GM18907 (cell line): ENCODE measurements around the gene CBLC.

Experiments used
- ATAC-seq: cut with Tn5 transposase; IDR thresholded peaks from one replicate; pipeline ENCODE4 v1.9.1; 2021; ENCODE audit warnings: mild to moderate bottlenecking, moderate library complexity; ENCODE audit not compliant: unreplicated experiment

Gene CBLC

GRCh38 chr19:44746616-44746945, 31.1 kb upstream of the CBLC start:
- no peak for ATAC-seq

- ATAC-seq, result peak; percentile 42
These were observed 30.5 kb upstream of the CBLC start for GRCh38 chr19:44746946-44747738.

GRCh38 chr19:44747739-44748425, 29.8 kb upstream of the CBLC start:
- ATAC-seq, result peak; percentile 1

GRCh38 chr19:44748426-44749254, 29.1 kb upstream of the CBLC start, which contains the start of gene BCL3:
BCL3 (plus strand) TSS chr19:44748708; CDS start chr19:44748791, 83 bp downstream.
- ATAC-seq, result peak; percentile 31

GRCh38 chr19:44749292-44749691, 28.4 kb upstream of the CBLC start:
- no peak for ATAC-seq

GRCh38 chr19:44749994-44750393, 27.7 kb upstream of the CBLC start:
- ATAC-seq, result no peak

GRCh38 chr19:44752123-44752815, 25.4 kb upstream of the CBLC start:
- no peak for ATAC-seq

- peak; percentile 69 for ATAC-seq
These were observed 24.7 kb upstream of the CBLC start for GRCh38 chr19:44752816-44753625.

- ATAC-seq, result no peak
These were observed 24.1 kb upstream of the CBLC start for GRCh38 chr19:44753626-44753931.

- peak; percentile 33 for ATAC-seq
These were observed 23.5 kb upstream of the CBLC start for GRCh38 chr19:44753932-44754749.

GRCh38 chr19:44754750-44755080, 23.0 kb upstream of the CBLC start:
- ATAC-seq, result no peak

GRCh38 chr19:44755219-44755618, 22.5 kb upstream of the CBLC start:
- no peak for ATAC-seq

GRCh38 chr19:44756089-44756562, 21.6 kb upstream of the CBLC start:
- no peak for ATAC-seq

GRCh38 chr19:44757057-44757734, 20.5 kb upstream of the CBLC start:
- ATAC-seq, result no peak

GRCh38 chr19:44757735-44758505, 19.8 kb upstream of the CBLC start:
- no peak for ATAC-seq

- no peak for ATAC-seq
These were observed 19.1 kb upstream of the CBLC start for GRCh38 chr19:44758596-44758995.

GRCh38 chr19:44759083-44759804, 18.4 kb upstream of the CBLC start:
- no peak for ATAC-seq
